Middle frontal gyrus (tissue), 1 donor: ENCODE results near the gene NOP9.
"Not testable (repeated sequence)": the region's sequence is repeated elsewhere in the genome, so short reads cannot be mapped to it uniquely, and the experiment has no call there.

Source experiments
- DNase-seq: peaks from one replicate; pipeline ENCODE4 v3.0.0-alpha.2; 2015; ENCODE audit warnings: low spot score; ENCODE audit errors: extremely low spot score

NOP9 gene

DNA sequence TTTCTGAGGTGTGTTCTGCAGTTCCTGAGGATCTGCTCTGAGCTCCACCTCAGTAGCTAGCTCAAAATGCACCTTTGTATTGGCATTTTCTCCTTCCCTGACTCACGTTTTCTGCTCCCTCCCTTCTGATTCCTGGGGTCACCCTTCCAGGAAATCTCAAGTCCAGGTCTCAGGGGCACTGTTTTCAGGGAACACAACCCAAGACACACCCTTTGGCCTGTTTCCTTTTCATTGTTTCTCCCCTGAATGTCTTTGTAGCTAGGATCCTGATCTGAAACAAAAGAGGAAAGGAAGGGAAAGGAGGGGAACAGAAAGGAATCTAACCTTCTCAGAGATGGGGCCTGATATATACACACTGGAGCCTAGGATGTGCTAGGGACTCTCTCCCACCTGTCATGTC is 47.5 kb downstream of the NOP9 start:
- no peak for DNase-seq

DNA sequence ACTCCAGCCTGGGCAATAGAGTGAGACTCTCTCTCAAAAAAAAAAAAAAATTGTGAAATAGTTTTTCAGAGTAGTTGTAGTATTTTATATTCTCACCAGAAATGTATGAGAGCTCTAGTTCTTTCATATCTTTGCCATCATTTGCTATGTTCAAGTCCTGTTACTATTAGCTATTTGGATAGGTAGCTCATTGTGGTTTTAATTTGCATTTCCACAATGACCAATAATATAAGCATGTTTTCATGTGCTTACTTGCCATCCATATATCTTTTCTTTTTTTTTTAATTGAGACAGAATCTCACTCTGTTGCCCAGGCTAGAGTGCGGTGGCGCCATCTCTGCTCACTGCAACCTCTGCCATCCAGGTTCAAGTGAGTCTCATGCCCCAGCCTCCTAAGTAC is 48.5 kb downstream of the NOP9 start:
- DNase-seq = no peak

DNA sequence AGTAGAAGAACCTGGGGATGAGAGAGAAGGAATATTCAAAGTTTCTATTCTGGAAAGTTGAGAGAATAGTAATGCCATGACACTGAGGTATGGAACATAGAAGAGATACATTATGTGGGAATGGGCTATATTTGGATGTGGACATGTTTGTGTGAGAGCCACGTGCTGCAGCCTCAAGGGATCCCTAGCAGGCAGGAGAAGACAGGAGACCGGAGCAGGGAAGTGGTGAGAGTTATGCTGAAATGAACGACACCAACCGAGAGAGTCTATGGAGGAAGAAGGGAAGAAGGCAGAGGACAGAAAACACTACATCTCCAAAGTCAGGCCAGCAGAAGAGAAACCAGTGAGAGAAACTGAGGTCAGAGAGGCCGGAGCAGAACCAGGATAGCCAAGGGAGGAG is 50.1 kb downstream of the NOP9 start:
- no peak for DNase-seq

DNA sequence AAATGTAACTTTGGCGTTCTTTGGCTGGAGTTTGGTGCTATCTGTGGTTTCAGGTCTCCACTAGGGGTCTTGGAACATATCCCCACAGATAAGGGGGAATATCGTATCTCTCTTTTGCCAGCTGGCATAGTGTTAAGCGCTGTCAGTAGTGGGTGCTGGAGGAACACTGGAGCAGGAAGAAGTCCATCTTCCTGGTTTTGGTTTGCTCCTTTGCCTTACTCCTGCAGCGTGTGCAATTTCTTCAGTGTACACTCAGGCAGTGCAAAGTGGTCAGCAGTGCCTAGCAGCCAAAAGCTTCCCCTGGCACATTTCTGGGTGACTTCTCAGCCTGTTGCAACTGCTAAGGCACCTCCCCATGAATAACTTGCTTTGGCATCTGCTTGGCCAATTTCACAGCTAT is 51.9 kb downstream of the NOP9 start:
- no peak for DNase-seq

DNA sequence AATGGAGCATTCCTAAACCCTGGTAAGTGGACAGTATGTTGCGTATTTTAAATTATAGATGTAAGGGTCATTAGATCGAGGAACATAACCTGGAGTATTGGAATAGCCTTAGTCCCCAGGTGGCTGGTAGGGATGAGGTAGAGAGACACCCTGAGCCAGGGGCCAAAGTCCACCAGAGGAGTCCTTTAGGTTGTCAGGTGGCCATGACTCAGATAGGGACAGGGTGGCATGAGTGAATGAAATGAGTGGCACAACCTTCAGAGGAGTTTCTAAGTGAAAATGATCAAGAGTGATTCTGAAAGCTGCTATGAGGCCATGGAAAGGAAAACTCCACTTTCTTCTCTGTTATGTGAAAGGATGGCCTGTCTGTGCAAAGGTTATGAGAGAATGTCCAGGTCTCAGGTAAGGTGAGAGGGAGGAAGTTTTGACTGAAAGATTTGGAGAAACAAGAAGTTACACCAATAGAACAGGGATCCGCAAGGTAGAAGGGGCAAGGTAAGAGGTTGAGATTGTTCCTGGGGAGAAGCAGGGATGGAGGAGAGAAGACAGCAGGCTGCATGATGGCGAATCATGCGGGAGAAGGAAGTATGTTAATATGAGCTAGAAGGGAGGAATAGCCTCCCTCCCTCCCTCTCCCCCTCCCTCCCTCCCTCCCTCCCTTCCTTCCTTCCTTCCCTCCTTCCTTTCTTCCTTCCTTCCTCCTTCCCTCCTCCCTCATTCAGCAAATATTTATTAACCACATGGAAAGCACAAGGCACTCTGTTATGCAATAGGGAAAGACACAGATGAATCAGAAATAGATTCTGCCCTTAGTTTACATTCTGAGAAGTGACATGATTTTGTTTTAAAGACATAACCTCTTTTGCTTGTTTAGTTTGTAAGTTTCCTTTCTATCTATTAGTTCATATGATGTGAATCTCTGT is 54.2 kb downstream of the NOP9 start:
- DNase-seq = no peak

DNA sequence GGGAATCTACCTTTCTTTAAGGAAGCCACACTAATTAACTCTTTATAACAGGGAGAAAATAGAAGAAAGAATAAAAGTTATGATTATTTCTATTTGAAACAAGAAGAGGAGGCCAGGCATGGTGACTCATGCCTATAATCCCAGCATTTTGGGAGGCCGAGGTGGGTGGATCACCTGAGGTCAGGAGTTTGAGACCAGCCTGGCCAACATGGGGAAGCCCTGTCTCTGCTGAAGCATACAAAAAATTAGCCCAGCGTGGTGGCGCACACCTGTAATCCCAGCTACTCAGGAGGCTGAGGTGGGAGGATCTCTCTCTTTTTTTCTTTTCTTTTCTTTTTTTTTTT is 54.8 kb downstream of the NOP9 start:
- not testable (repeated sequence) for DNase-seq

DNA sequence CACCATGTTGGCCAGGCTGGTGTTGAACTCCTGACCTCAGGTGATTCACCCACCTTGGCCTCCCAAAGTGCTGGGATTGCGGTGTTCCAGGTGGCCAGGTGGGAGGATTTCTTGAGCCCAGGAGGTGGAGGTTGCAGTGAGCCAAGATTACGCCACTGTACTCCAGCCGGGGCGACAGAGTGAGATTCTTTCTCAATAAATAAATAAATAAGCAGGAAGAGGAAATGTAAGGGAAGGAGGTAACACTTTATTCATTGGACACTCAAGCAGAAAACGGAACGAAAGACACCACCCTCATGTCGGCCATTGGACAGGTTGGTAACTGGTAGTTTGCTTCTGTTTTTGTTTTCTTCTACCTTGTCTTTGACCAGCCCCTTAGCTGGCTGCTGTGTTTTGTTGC is 55.4 kb downstream of the NOP9 start:
- DNase-seq = no peak

DNA sequence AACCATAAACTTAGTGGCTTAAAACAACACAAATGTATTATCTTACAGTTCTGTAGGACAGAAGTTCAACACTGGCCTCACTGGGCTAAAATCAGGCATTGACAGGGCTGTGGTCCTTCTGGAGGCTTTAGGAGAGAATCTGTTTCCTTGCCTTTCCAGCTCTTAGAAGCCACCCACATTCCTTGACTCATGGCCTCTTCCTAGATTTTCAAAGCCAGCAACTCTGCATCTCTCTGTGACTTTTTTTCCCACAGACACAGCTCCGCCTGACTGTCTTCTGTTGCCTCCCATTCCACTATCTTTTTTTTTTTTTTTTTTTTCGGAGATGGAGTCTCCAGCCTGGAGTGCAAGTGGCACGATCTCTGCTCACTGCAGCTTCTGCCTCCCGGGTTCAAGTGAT is 56.6 kb downstream of the NOP9 start:
- DNase-seq = no peak
